H1 (cell line): ENCODE data around the gene ANK3. TPM values are rescaled to one million over a fixed set of nuclear protein-coding genes. Genes with fewer than 3 reads are reported as not detected.

Source experiments
- CTCF ChIA-PET: fragments of 300-600 bp; sonication (Branson Sonifier 250); formaldehyde crosslinking; loops from one replicate; lab custom pipeline; 2021; ENCODE audit not compliant: partially characterized antibody; lab: Charles Lee
- POLR2A ChIA-PET: fragments of 300-600 bp; sonication (Branson Sonifier 250); formaldehyde crosslinking; loops from one replicate; lab custom pipeline; 2021; ENCODE audit warnings: inconsistent platforms; ENCODE audit not compliant: partially characterized antibody; lab: Charles Lee
- DNase-seq, 2 experiments: peaks; one replicate each; pipeline versions ENCODE4 v3.0.0 to v3.0.0-alpha.2; 2010 to 2022; ENCODE audit warnings: low spot score in 2 of 2, low read depth in 1 of 2, mixed read lengths in 1 of 2
- FAIRE-seq: peaks from 2 replicates; lab custom pipeline; 2011; peaks lifted over from hg19 to GRCh38; lab: Jason Lieb, UNC
- H2AFZ ChIP-seq: 2 replicates; pipeline ENCODE4 v1.8.1; 2012; ENCODE audit warnings: low read length, inconsistent platforms
- H2AK5ac ChIP-seq: 2 replicates; pipeline ENCODE4 v1.6.1; 2013; ENCODE audit warnings: low read depth, low read length
- H2BK120ac ChIP-seq: replicated peaks from 2 replicates; pipeline ENCODE3; 2013; ENCODE audit warnings: low read depth, low read length, inconsistent platforms
- H2BK12ac ChIP-seq: 2 replicates; pipeline ENCODE4 v1.6.1; 2013; ENCODE audit warnings: low read depth, low read length
- H2BK15ac ChIP-seq: 2 replicates; pipeline ENCODE4 v1.6.1; 2013; ENCODE audit warnings: low read length
- H2BK20ac ChIP-seq: 2 replicates; pipeline ENCODE4 v1.6.1; 2013; ENCODE audit warnings: low read length
- H2BK5ac ChIP-seq: 2 replicates; pipeline ENCODE4 v1.6.1; 2013; ENCODE audit warnings: low read depth, low read length
- H3K14ac ChIP-seq: 2 replicates; pipeline ENCODE4 v1.6.1; 2013; ENCODE audit warnings: inconsistent platforms; ENCODE audit not compliant: insufficient read length
- H3K18ac ChIP-seq: 2 replicates; pipeline ENCODE4 v1.6.1; 2013; ENCODE audit warnings: low read length; ENCODE audit errors: extremely low read depth
- H3K23ac ChIP-seq: 2 replicates; pipeline ENCODE4 v1.6.1; 2013; ENCODE audit warnings: inconsistent platforms; ENCODE audit not compliant: insufficient read length
- H3K23me2 ChIP-seq: 2 replicates; pipeline ENCODE4 v1.6.1; 2013; ENCODE audit warnings: low read depth, low read length
- H3K27ac ChIP-seq: 2 replicates; pipeline ENCODE4 v1.6.1; 2011; ENCODE audit warnings: low read depth, low read length, inconsistent platforms
- H3K27me3 ChIP-seq, 4 experiments: replicated peaks in 1 of 4; 1 replicate in 1 of 4; 2 replicates in 3 of 4; pipeline versions ENCODE4 v1.6.1 to v1.8.1; 2011 to 2013; ENCODE audit warnings: low read length in 3 of 4, mild to moderate bottlenecking in 3 of 4, inconsistent platforms in 2 of 4, mixed read lengths in 2 of 4, moderate library complexity in 1 of 4; ENCODE audit not compliant: control insufficient read depth in 3 of 4, insufficient read depth in 3 of 4; ENCODE audit errors: extremely low read depth in 1 of 4
- H3K36me3 ChIP-seq, 4 experiments: 2 replicates each; pipeline versions ENCODE4 v1.6.1 to v1.8.1; 2011 to 2013; ENCODE audit warnings: mild to moderate bottlenecking in 4 of 4, low read length in 3 of 4, moderate library complexity in 2 of 4, control low read depth in 1 of 4, inconsistent platforms in 1 of 4; ENCODE audit not compliant: insufficient read depth in 4 of 4, control insufficient read depth in 2 of 4
- H3K4ac ChIP-seq: replicated peaks from 2 replicates; pipeline ENCODE3; 2013; ENCODE audit warnings: low read length, low read depth, mixed read lengths, inconsistent platforms; ENCODE audit not compliant: insufficient read length
- H3K4me1 ChIP-seq, 4 experiments: replicated peaks in 1 of 4; 1 replicate in 1 of 4; 2 replicates in 3 of 4; pipeline versions ENCODE4 v1.6.1 to v1.8.1; 2011 to 2013; ENCODE audit warnings: low read length in 3 of 4, inconsistent platforms in 2 of 4, mixed read lengths in 1 of 4; ENCODE audit not compliant: insufficient read depth in 4 of 4, control insufficient read depth in 3 of 4
- H3K4me2 ChIP-seq, 2 experiments: 2 replicates each; pipeline versions ENCODE4 v1.6.1 to v1.8.1; 2011 to 2013; ENCODE audit warnings: low read depth in 2 of 2, low read length in 2 of 2, control low read depth in 1 of 2, inconsistent platforms in 1 of 2, mild to moderate bottlenecking in 1 of 2; ENCODE audit not compliant: insufficient read depth in 1 of 2
- H3K4me3 ChIP-seq, 4 experiments: fragments of 200-600, 300-600 bp in 1 of 4; sonication (generic), shearing (Covaris generic), sonication (Bioruptor Twin) in 1 of 4; 2 replicates each; pipeline versions ENCODE4 v1.5.1 to v1.8.1; 2011 to 2016; ENCODE audit warnings: low read length in 4 of 4, low read depth in 3 of 4, control low read depth in 2 of 4, inconsistent platforms in 2 of 4, mild to moderate bottlenecking in 2 of 4, mixed read lengths in 1 of 4, moderate library complexity in 1 of 4; ENCODE audit not compliant: insufficient read depth in 2 of 4; ENCODE audit errors: extremely low read depth in 1 of 4
- H3K56ac ChIP-seq: replicated peaks from 2 replicates; pipeline ENCODE3; 2013; ENCODE audit warnings: low read depth, mild to moderate bottlenecking, mixed read lengths, low read length, inconsistent platforms; ENCODE audit not compliant: insufficient read length
- H3K79me1 ChIP-seq: 2 replicates; pipeline ENCODE4 v1.6.1; 2013; ENCODE audit warnings: low read depth, low read length, control low read depth
- H3K79me2 ChIP-seq, 2 experiments: 2 replicates each; pipeline versions ENCODE4 v1.6.1 to v1.8.1; 2012 to 2013; ENCODE audit warnings: low read length in 2 of 2, mild to moderate bottlenecking in 2 of 2, inconsistent platforms in 1 of 2; ENCODE audit not compliant: insufficient read depth in 2 of 2, control insufficient read depth in 1 of 2
- H3K9ac ChIP-seq, 4 experiments: replicated peaks in 1 of 4; 1 replicate in 1 of 4; 2 replicates in 3 of 4; pipeline versions ENCODE4 v1.6.1 to v1.8.1; 2011 to 2013; ENCODE audit warnings: low read depth in 3 of 4, low read length in 3 of 4, control low read depth in 2 of 4, mild to moderate bottlenecking in 2 of 4, moderate library complexity in 2 of 4, inconsistent platforms in 1 of 4; ENCODE audit errors: extremely low read depth in 1 of 4
- H3K9me3 ChIP-seq, 2 experiments: 2 replicates each; pipeline versions ENCODE4 v1.6.1 to v1.8.1; 2012 to 2013; ENCODE audit warnings: mild to moderate bottlenecking in 2 of 2, moderate library complexity in 2 of 2, control low read depth in 1 of 2, inconsistent platforms in 1 of 2, low read depth in 1 of 2, low read length in 1 of 2, mixed read lengths in 1 of 2; ENCODE audit not compliant: insufficient read depth in 2 of 2
- H4K20me1 ChIP-seq, 2 experiments: replicated peaks in 1 of 2; 2 replicates each; pipeline versions ENCODE3 to v1.8.1; 2011 to 2013; ENCODE audit warnings: inconsistent platforms in 2 of 2, low read length in 2 of 2, mild to moderate bottlenecking in 1 of 2; ENCODE audit not compliant: insufficient read depth in 2 of 2, control insufficient read depth in 1 of 2
- H4K5ac ChIP-seq: 2 replicates; pipeline ENCODE4 v1.6.1; 2013; ENCODE audit warnings: low read length, low read depth, mixed read lengths, inconsistent platforms; ENCODE audit not compliant: insufficient read length
- H4K8ac ChIP-seq: 2 replicates; pipeline ENCODE4 v1.8.0; 2013; ENCODE audit warnings: mild to moderate bottlenecking, moderate library complexity, low read length, inconsistent platforms; ENCODE audit not compliant: insufficient read depth; ENCODE audit errors: extremely low read depth
- H4K91ac ChIP-seq: replicated peaks from 2 replicates; pipeline ENCODE3; 2013; ENCODE audit warnings: low read length, mixed read lengths, inconsistent platforms; ENCODE audit not compliant: insufficient read length
- JUND ChIP-seq: IDR thresholded peaks from 2 replicates; pipeline ENCODE4 v1.6.1; 2011; ENCODE audit warnings: mild to moderate bottlenecking, improper control_type of control experiment, low read length
- WGBS, 2 experiments: shearing (Covaris generic) in 1 of 2; methylation state at CpG; one replicate each; pipeline versions ENCODE4 v1.1.6 to v1.1.7; 2013 to 2015; ENCODE audit warnings: low lambda C conversion rate in 2 of 2, mixed read lengths in 2 of 2, inconsistent platforms in 1 of 2, low coverage in 1 of 2, missing lambda C conversion rate in 1 of 2; ENCODE audit not compliant: insufficient replicate concordance in 2 of 2, insufficient coverage in 1 of 2, insufficient read length in 1 of 2; ENCODE audit errors: extremely low coverage in 1 of 2, missing lambda C conversion rate in 1 of 2; 5-methylcytosine and 5-hydroxymethylcytosine counted together
- polyA plus RNA-seq, 7 experiments: library from polyadenylated mRNA; depleted of rRNA in 3 of 7; stranded (reverse) in 5 of 7; unstranded in 2 of 7; fragments of >200 nt in 5 of 7; fragments of 200-250 nt in 2 of 7; gene quantifications; 1 replicate in 5 of 7; 2 replicates in 1 of 7; 4 replicates in 1 of 7; pipeline versions ENCODE4 v1.2.1 to v1.2.3, GENCODE V29; 2011 to 2013; ENCODE audit warnings: missing spikeins in 2 of 7, mixed read lengths in 2 of 7
- total RNA-seq: library from RNA; stranded (reverse); fragmentation: NEBNext Ultra II Directional; extraction: Animal tissue kit (Norgen Biotek cat#: 25700); gene quantifications from 2 replicates; pipeline ENCODE4 v1.2.1, GENCODE V29; 2021

Gene ANK3
- total and polyA plus RNA-seq, 2 of the 8 experiments (the other 6 are each of a cell fraction or from before 2014, with no cell fraction given) = 18.1 to 67.9 TPM

- POLR2A ChIA-PET = no interaction called here
- H3K4me1 ChIP-seq = peaks cover 0 to 4% (median 2%) of the 10 kb centered on the region in 4 experiments; a peak in 1 of 7 replicates
- TF ChIP-seq JUND = no peak
- no peak overlapping the region for H4K5ac ChIP-seq
- no peak overlapping the region for H2BK120ac ChIP-seq
- H2AFZ ChIP-seq = no peak overlapping the region
- no peaks in the 10 kb centered on the region for H3K9me3 ChIP-seq
- no peak overlapping the region for H3K18ac ChIP-seq
- H3K14ac ChIP-seq = no peak overlapping the region
- no peaks in the 10 kb centered on the region for H3K79me2 ChIP-seq
- no peak overlapping the region for H3K4me2 ChIP-seq
- H2BK5ac ChIP-seq = no peak overlapping the region
- H3K23ac ChIP-seq = no peak overlapping the region
- no peaks in the 10 kb centered on the region for H3K23me2 ChIP-seq
- H2AK5ac ChIP-seq = no peak overlapping the region
- no peak overlapping the region for H2BK15ac ChIP-seq
- H4K8ac ChIP-seq = no peak overlapping the region
- H3K9ac ChIP-seq = no peak overlapping the region
- H2BK12ac ChIP-seq = no peak overlapping the region
- H3K56ac ChIP-seq = no peak overlapping the region
- H4K20me1 ChIP-seq = no peaks in the 10 kb centered on the region
- no peak overlapping the region for H3K4ac ChIP-seq
- H3K4me3 ChIP-seq = no peak overlapping the region
- H3K36me3 ChIP-seq = no peaks in the 10 kb centered on the region
- H3K27ac ChIP-seq = no peak overlapping the region
- CTCF ChIA-PET = no interaction called here
- no peaks in the 10 kb centered on the region for H3K79me1 ChIP-seq
- no peak overlapping the region for H2BK20ac ChIP-seq
- FAIRE-seq (no peak), DNase-seq (no peak)
- 87% methylated on average over 2 of the region's 2 CpGs; no CpG with 5 or more reads in 1 of the 2 experiments for WGBS, 2 experiments
- H4K91ac ChIP-seq = no peak overlapping the region
- H3K27me3 ChIP-seq = no peaks in the 10 kb centered on the region
Observed at GRCh38 chr10:60276232-60276631, 113.4 kb downstream of the ANK3 start.
